ENCODE data around the gene MRC2.

- TF ChIP-seq TCF7 (IDR thresholded peaks at IDR 0.05; ENCODE audit: borderline replicate concordance), result no peak
- TF ChIP-seq ZZZ3 (IDR thresholded peaks at IDR 0.05), result no peak
- no peak for TF ChIP-seq POLR2AphosphoS5 (IDR thresholded peaks at IDR 0.05; ENCODE audit: control insufficient read depth, insufficient read depth, low read depth, low read length)
- TF ChIP-seq MYBL2 (IDR thresholded peaks at IDR 0.05; ENCODE audit: low read depth), result no peak
- no peak for TF ChIP-seq MYBL2 (CRISPR knock-in tag; IDR thresholded peaks at IDR 0.05; ENCODE audit: borderline replicate concordance)
Observed at GRCh38 chr17:62687997-62688396, 60.5 kb downstream of the MRC2 start.

Data from K562 (cell line).